T follicular helper cell (primary cell): ENCODE measurements around the gene MRPS2.
"Not testable (repeated sequence)": the region's sequence is repeated elsewhere in the genome, so short reads cannot be mapped to it uniquely, and the experiment has no call there.

Source experiments
- DNase-seq: peaks from one replicate; pipeline ENCODE4 v3.0.0-alpha.2; 2020; ENCODE audit warnings: low read depth

Gene MRPS2

DNA sequence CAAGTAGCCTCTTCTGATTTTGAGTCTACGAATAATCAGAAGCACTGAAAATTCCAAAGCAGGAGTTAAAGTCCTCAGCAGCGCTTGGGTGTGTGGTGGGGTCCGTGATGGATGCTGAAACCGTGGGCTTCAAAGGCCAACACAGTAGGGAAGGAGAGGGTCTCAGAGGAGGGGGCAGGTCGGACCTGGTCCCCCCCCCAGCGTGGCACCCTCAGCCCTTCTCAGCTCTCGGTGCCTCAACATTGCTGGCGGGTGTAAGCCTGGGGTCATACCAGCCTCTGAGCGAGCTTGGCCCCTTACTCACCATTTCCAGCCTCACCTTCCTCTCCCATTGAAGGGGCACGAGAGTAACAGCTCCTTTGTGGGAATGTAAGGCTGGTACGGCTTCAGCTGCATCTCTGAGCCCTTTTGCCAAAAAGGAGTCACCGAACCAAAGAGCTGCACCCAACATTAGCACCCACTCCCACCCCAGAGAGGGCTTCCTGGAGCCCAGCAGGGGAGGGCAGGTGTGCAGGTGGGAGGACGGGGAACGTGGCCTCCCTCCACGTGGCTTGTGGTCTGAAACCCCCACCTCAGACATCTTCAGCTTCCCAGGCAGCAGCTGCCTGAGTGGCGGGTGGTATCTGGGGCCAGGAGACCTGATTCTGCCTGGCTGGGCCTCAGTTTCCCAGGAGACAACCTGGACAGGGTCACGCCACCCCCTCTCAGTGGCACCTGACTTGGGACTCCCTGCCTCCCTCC, 14.0 kb downstream of the MRPS2 start:
- DNase-seq: no peak

DNA sequence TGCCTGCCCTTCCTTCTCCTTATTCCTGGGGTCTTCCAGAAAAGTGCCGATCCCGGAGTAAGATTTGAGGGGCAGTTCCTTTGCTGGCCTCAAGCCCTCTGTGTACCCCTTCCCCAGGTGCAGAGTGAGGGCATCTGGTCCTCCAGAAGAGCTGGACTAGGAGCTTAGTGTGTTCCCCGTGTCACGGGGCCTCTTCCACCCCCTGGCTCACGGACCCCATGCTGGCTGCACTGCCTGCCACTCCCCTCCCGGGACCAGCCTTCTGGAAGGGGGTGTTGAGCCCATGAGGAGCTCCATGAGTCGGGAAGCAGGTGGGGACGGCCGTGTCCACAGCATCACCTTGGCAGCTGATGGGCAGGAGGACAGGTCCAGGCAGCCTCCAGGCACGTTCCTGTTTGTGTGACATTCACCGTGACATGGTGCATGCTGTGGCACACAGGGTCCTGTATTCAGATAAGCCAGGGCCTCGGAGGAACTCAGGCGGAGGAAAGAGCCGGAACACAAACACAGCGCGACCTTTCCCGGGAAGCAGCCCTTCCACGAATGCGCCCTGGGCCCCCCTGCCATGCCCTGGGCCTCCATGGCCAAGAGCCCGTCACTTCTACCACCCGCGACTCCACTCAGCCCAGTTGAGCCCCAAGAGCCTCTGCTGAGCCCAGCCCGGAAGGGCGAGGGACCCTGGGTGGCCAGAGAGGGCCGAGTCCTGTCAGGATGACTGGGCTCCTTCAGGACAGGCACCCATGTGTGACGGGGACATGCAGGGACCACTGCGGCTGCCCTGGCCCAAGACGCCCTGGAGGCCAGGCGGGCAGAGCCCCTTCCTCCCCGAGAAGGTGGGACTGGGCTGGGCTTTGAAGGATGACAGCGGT, 14.8 kb downstream of the MRPS2 start:
- no peak for DNase-seq

DNA sequence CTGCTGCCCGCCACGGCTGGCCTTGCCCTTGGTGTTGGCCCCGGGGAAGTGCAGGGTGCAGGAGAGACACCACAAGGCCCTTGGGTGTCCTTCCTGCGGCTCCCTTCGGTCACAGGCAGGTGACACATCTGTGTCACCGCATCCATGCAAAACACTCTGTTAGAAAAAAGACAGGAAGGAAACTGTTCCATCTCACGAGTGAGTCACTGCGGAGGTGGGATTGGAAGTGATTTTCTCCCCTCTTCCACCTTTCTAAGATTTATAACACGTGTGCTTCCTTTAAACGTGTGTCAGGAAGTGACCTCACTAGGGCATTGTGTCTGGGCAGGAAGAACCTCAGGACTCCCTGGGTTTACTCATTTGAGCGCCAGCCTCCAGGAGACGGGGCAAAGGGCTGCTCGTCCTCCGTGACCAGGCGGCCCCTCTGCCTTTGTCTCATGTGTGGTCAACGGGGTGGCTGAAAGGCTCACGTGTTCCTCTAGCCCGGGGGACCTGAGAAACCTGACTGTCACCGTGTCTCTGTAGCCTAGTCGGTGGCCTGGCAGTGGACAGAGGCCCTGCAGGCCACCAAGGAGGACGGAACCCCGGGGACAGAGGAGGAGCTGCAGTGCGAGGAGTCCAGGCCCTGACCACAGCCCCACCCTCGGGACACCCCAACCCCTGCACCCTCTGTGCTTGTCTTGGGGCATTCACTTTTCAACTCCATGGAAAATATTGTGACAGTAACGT, 15.8 kb downstream of the MRPS2 start:
- no peak for DNase-seq

DNA sequence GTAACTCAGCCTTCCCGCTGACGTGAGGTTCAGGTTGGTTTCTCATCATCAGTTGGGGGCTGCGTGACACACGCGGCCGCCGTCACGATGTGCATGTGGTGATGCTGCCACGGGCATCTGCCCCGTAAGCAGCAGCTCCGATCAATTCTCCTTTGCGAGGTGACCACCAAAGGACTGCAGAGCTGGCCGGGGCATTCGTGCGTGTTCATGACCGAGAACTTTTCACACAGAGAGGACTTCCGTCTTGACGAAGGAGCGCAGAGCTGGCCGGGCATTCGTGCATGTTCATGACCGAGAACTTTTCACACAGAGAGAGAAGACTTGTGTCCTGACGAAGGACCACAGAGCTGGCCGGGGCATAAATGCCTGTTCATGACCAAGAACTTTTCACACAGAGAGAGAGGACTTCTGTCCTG, 16.9 kb downstream of the MRPS2 start:
- DNase-seq: no peak

DNA sequence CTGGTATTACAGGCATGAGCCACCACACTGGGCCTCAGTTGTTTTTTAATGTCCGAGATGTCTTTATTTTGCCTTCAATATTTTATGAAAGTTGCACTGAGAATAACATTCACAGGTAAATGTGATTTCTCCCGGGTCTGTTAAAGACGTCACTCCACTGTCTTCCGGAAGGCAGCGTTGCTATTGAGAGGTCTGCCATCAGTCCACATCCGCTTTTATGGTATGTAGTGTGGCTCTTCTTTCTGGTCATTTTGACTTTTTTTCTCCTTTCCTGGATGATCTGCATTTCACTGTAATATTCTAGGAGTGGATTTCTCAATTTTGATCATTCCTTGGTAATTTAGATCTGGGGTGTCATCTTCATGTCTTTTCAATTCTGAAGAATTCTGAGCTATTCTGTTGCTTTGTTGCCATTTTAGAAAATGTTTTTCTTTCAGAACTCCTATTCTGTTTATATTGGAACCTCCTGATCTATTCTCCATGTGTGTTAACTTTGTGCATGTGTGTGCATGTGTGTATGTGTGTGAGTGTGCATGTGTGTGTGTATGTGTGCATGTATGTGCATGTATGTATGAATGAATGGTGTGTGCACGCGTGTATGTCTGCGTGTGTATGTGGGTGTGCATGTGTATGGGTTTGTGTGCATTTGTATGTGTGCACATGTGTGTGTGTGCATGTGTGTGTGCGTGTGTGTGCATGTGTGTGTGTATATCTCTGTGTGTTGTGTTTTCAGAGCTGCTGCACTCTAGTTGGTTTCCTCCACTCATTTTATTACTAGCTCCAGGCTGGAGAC, 18.9 kb downstream of the MRPS2 start:
- no peak for DNase-seq

DNA sequence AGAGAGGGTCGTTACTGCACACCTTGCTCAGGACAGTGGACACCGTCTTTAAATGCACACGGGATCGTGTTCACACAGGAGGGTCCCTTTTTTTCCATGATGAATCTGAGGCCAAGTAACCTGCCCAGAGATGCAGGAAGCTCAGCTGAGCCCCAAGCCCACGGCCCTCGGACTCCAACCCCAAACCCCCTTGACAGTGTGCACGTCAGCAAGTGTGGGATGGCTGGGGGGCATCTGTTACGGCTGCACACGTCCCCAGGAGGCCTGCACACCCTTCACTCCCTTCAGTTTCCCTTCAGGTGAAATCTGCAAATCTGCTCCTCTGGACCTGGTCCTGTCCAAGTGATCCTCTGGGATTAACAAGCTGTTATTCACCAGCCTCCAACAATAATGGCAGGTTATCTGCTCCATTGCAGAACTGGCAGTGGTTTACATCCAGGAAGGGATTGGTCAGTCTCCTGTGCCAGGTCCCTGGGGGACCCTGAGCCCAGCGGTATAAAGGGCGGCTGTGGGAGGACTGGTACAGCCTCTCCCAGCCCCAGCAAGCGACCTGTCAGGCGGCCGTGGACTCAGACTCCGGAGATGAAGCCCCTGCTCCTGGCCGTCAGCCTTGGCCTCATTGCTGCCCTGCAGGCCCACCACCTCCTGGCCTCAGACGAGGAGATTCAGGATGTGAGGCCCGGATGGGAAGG, 20.6 kb downstream of the MRPS2 start, which contains the start of gene LCN1:
TSS of gene LCN1 (plus strand) at position 525 of the 692 bp plus-strand sequence. CDS start at position 583, 58 bp downstream.
- no peak for DNase-seq

DNA sequence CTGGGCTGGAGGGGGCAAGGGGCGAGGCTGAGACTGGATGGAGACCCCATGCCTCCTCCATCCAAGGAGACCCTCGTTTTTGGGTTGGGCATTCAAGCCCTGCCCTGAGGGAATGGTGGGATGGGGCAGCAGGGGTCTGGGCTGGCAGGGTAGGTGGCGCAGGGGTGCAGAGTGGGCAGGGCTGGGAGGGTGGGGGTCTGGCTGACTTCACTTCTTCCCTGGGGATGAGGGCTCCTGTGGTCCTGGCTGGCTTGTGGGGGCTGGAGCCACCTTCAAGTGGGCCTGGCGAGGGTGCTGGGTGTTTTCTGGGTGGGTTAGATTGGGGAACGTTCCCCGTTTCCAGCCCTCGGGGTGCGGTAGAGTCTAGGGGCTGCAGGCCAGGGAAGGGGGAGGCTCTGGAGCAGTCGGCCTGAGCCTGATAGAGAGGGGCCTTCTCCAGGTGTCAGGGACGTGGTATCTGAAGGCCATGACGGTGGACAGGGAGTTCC, 21.2 kb downstream of the MRPS2 start:
- no peak for DNase-seq

DNA sequence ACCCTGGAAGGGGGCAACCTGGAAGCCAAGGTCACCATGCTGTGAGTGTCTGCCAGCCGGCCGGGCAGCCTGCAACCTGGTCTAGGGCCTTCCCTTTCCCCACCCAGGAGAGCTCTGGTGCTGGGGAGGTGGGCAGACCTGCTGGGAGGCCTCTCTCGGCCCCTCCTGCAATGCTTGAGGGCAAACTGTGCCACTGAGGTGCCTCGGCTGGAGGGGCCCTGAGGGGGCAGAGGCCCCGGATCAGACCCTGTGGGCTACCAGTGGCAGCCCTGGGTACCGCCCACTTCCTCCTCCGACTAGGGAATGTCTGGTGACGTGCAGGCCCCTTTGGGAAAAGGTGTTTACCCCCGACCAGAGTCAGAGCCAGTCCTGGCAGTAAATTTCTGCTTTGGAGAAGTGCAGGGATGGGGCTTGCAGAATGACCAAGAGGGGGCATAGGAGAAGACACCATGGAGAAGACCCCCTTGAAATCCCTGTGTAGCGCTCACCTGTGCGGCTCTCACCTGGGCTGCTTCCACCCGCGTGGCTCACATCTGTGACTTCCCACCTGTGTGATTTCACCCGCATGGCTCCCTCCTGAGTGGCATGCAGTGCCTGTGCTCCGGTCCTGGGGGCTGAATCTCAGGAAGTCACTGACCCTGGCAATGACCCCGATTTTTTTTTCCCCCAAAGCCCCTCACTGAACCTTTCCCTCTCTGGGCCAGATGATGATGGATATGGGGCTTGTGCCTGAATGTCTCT, 21.8 kb downstream of the MRPS2 start:
- DNase-seq: no peak

DNA sequence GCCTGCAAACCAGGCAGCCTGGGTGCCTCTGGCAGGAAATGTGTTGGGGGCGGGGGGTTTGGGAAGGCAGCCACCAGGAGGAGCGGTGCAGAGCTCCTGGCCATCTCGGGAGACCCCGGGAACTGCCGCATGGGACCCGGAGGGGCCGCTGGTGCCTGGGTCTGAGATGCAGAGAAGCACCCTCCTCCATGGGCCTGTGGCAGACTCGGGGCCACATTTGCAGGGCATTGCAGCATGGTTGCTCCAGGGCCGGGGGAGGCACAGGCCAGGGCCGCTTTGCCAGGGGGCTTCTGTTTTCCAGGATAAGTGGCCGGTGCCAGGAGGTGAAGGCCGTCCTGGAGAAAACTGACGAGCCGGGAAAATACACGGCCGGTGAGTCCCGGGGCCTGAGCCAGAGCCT, 22.4 kb downstream of the MRPS2 start:
- DNase-seq: no peak

DNA sequence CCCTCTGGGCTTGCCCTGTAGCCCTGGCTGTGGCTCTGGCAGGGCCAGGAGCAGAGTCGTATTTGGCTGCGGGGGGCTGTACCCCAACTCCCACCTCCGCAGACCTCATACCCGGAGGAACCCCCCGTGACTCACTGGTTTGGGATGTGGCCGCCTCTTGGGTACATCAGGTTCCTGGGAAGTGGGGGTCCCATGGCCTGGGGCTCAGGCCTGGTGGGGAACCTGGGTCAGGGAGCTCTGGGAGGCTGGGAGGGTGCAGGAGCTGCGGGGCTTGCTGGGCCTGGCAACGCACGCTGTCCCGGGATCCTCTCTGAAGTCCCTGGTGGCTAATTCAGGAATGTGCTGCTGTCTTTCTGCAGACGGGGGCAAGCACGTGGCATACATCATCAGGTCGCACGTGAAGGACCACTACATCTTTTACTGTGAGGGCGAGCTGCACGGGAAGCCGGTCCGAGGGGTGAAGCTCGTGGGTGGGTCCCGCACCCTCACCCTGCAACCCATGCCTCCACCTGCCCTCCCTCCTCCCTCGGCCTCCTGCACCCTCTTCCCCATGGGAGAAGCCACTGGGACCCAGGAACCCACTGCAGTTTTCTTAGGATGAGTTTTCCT, 23.1 kb downstream of the MRPS2 start:
- no peak for DNase-seq

DNA sequence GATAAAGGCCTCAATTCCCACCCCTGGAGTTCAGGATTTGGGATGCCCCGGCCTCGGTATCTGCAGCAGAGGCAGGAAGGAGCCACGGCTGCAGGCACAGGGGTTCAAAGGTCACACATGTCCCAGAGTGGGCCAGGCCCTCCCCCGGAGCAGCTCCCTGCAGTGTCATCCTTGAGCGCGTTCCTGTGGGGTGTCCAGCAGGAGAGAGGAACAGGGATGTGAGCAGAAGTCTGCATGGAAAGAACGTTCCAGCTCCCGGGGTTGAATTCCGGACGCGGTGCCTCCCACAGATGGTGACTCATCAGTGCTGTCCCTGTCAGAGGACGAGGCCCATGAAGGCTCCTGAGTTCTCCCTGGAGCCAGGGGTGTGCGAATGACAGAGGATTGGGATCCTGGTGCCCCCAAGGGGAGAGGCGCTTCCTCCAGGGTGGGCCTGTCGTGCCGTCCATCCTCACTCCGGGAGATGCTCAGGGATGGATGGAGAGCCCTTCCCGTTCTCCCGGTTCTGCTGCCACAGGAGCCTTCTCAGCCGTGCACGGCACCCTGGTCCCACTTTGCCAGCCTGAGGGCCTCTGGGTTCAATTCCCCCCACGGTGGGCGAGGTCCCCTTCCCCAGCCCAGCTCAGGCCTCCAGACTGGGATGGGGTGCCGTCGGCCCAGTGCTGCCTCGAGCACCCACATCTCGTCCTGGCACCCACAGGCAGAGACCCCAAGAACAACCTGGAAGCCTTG, 23.8 kb downstream of the MRPS2 start:
- no peak for DNase-seq

DNA sequence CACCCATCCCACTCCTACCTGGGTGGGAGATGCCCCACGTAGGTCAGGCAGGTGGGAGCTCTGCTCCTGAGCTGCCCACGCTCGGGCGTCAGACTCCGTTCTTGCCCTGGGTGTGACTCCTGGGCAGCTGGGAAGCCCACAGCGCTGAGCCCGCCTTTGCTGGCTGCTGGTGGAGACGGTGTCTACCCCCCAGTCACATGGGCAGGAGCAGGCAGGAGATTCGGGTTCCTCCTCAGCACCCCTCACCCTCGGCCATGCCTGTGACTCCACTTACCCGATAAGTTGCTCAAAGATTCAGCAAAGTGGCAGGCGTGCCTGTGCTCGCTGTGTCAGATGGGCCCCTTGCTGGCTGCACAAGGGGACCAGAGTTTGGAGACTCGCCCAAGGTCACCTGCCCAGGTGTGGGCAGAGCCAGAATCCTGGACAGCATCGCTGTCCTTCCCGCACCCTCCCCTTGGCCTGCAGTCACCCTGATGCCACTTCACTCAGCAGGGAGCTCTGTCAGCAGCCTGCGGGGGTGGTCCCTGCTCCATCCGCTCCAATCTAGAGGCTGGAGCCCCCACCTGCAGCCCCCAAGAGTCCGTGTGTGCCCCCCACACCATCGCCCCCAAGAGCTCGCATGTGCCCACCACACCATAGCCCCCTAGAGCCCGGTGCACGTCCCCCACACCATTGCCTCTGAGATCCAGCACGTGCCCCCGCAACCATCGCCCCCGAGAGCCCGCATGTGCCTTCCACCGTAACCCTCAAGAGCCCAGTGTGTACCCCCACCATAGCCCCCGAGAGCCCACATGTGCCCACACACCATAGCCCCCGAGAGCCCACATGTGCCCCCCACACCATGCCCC, 25.0 kb downstream of the MRPS2 start:
- DNase-seq: no peak

DNA sequence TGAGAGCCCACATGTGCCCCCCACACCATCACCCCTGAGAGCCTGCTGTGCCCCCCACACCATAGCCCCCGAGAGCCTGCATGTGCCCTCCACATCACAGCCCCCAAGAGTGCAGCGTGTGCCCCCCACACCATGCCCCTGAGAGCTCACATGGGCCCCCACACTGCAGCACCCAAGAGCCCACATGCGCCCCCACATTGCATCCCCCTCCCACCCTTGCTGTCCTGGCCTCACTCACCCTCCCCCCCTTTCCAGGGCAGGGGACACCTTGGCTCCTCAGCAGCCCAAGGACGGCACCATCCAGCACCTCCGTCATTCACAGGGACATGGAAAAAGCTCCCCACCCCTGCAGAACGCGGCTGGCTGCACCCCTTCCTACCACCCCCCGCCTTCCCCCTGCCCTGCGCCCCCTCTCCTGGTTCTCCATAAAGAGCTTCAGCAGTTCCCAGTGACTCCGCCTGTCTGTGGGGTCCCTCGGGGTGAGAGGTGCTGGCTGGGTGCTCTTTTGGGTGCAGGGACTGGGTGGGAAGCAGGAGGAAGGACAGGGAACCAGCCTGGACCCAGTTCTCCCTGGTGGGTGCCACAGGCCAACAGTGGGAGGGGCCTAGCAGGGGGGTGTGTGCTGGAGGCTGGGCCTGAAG, 25.7 kb downstream of the MRPS2 start:
- DNase-seq: no peak

DNA sequence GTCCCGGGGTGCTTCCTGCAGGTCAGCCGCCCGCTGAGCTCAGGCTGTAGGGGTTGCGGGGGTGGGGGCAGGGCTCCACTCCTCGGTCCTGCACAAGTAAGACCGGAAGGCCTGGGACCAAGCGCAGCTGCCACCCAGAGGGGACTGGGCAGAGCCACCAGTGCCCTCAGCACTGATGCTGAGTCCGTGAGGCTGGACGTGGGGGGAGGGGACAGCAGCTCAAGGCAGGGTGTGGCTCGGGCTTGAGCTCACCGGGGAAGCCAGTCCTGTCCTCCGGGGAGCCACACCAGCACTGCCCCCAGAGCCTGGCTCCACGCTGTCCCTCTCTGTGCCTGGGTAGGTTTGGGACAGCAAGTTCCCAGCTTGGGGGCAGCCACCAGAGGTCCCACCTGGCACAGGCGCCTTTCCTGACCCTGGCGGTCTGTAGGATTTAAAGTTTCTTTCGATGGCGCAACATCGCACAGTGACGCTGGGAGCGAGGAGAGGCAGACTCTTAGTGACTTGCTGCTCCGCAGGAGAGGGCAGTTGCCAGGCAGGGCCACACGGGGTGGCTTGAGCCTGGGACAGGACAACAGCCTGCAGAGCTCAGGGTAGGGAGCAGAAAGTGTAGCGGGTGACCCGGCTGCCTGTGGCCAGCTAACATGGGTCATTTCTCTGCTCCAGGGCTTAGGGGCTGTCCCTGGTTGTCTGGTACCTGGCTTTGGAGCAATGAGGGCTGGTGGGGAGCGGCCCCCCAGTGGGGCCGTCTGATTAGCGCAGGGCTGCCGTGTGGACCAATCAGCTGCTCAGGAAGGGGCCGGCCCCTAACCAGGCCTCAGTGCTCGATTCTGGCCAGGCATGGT, 26.5 kb downstream of the MRPS2 start:
- DNase-seq: no peak

DNA sequence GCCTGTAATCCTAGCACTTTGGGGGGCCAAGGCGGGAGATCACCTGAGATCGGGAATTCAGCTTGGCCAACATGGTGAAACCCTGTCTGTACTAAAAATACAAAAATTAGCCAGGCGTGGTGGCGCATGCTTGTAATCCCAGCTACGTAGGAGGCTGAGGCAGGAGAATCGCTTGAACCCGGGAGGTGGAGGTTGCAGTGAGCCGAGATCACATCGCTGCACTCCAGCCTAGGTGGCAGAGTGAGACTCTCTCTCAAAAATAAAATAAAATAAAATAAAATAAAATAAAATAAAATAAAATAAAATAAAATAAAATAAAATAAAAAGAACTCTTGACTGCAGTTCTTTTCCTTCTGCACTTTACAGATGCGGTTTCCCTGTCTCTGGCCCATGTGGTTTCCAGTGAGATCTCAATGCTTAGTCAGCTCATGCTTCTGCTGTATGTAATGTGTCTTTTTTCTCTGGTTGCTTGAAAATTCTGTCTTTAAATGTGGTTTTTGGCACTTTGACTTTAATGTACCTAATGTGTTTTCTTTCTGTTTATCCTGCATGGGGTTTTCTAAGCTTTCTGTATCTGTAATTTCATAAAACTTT, 28.5 kb downstream of the MRPS2 start:
- DNase-seq: not testable (repeated sequence)

DNA sequence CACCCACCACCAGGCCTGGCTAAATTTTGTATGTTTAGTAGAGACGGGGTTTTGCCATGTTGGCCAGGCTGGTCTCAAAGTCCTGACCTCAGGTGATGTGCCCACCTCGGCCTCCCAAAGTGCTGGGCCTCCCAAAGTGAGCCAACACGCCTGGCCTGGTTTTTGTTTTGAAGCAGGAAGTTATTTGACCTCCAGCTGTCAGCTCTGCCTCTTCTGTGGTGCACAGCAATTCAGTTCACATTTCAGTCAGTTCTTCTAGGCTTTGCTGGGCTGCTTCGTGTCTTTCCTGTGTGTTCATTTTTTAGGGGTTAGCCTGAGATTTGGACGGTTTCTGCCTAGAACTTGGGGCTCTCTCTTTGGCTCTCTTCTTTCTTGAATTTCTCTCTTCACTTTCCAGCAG, 29.7 kb downstream of the MRPS2 start:
- DNase-seq: no peak
